Fibroblast of lung (primary cell): ENCODE results near the gene PDE4B. TPM values are rescaled to one million over a fixed set of nuclear protein-coding genes. Genes with fewer than 3 reads are reported as not detected.

ENCODE experiments used
- DNase-seq, 2 donors: peaks; one replicate each; pipeline versions ENCODE4 v3.0.0 to v3.0.0-alpha.2; 2010; ENCODE audit warnings: low read depth in 2 of 2
- H2AFZ ChIP-seq: 2 replicates; pipeline ENCODE4 v1.5.1; 2012; ENCODE audit warnings: low read length, control low read depth, inconsistent platforms
- H3K27ac ChIP-seq: 2 replicates; pipeline ENCODE4 v1.5.1; 2011; ENCODE audit warnings: low read length, control low read depth; ENCODE audit not compliant: insufficient read depth
- H3K27me3 ChIP-seq: 2 replicates; pipeline ENCODE4 v1.5.1; 2011; ENCODE audit warnings: mild to moderate bottlenecking, low read length; ENCODE audit not compliant: control insufficient read depth, insufficient read depth
- H3K36me3 ChIP-seq: 2 replicates; pipeline ENCODE4 v1.5.1; 2011; ENCODE audit warnings: low read length; ENCODE audit not compliant: control insufficient read depth, insufficient read depth
- H3K4me1 ChIP-seq: 2 replicates; pipeline ENCODE4 v1.5.1; 2011; ENCODE audit warnings: low read length; ENCODE audit not compliant: control insufficient read depth, insufficient read depth; ENCODE audit errors: extremely low read depth
- H3K4me2 ChIP-seq: 2 replicates; pipeline ENCODE4 v1.5.1; 2011; ENCODE audit warnings: low read length, control low read depth; ENCODE audit not compliant: insufficient read depth; ENCODE audit errors: extremely low read depth
- H3K4me3 ChIP-seq, 4 experiments: fragments of 200-600 bp in 1 of 4; sonication (generic) in 1 of 4; replicated peaks in 1 of 4; 2 replicates each; pipeline ENCODE4 v1.5.1; 2011 to 2016; ENCODE audit warnings: low read length in 4 of 4, low read depth in 3 of 4, mild to moderate bottlenecking in 3 of 4, control low read depth in 2 of 4, inconsistent platforms in 1 of 4, mixed read lengths in 1 of 4; ENCODE audit not compliant: insufficient read depth in 1 of 4; ENCODE audit errors: control extremely low read depth in 1 of 4
- H3K79me2 ChIP-seq: 2 replicates; pipeline ENCODE4 v1.5.1; 2012; ENCODE audit warnings: mild to moderate bottlenecking, low read length, inconsistent platforms; ENCODE audit not compliant: control insufficient read depth, insufficient read depth
- H3K9ac ChIP-seq: 2 replicates; pipeline ENCODE4 v1.5.1; 2011; ENCODE audit warnings: mild to moderate bottlenecking, low read length, control low read depth; ENCODE audit not compliant: insufficient read depth
- H3K9me3 ChIP-seq: 2 replicates; pipeline ENCODE4 v1.5.1; 2012; ENCODE audit warnings: low read depth, low read length; ENCODE audit not compliant: control insufficient read depth, insufficient read depth
- H4K20me1 ChIP-seq: 2 replicates; pipeline ENCODE4 v1.5.1; 2011; ENCODE audit warnings: low read length; ENCODE audit not compliant: control insufficient read depth, insufficient read depth; ENCODE audit errors: extremely low read depth
- EZH2 ChIP-seq: IDR thresholded peaks from 2 replicates; pipeline ENCODE4 v1.5.1; 2012; ENCODE audit warnings: low read length, control low read depth, mild to moderate bottlenecking; ENCODE audit errors: missing control alignments
- polyA plus RNA-seq, 2 donors: library from polyadenylated mRNA; depleted of rRNA in 1 of 2; stranded (reverse) in 1 of 2; unstranded in 1 of 2; fragments of >200 nt; gene quantifications; 2 replicates each; pipeline ENCODE4 v1.2.1, GENCODE V29; 2011 to 2012; ENCODE audit warnings: missing spikeins in 1 of 2
- total RNA-seq: library from RNA; depleted of rRNA; stranded (reverse); fragments of >200 nt; gene quantifications from 2 replicates; pipeline ENCODE4 v1.2.1, GENCODE V29; 2014
- TF ChIP-seq, protein P1 (sequence below), 2 donors: IDR thresholded peaks in 1 of 2; conservative IDR thresholded peaks in 1 of 2; 1 replicate in 1 of 2; 2 replicates in 1 of 2; pipeline ENCODE4 v1.5.1; 2011 to 2012; ENCODE audit warnings: low read length in 2 of 2, control low read depth in 1 of 2, inconsistent platforms in 1 of 2, low read depth in 1 of 2, mild to moderate bottlenecking in 1 of 2

PDE4B gene
- total and polyA plus RNA-seq, 2 donors (not counting 1 experiment from before 2014, with no cell fraction given): 3.7 to 19.8 TPM

DNA sequence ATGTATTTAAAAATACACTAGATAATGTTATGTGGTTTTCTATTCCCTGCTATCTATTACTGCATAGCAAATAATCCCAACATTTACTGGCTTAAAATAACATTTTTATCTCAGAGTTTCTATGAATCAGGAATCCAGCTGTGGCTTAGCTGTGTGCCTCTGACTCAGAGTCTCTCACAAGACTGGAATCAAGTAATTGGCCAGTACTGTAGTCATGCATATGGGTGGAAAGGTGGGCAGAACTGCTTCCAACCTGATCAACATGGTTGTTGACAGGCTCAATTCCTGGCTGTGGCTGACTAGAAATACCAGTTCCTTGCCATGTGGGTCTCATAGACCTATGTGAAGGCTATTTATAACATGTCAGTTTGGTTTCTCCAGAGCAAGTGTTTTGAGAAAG, 131.8 kb downstream of the PDE4B start:
- H3K27ac ChIP-seq: no peak overlapping the region
- no peak overlapping the region for H3K4me3 ChIP-seq
- peak; percentile 80 to 92 for DNase-seq
- no peak overlapping the region for H3K4me2 ChIP-seq
- H3K9ac ChIP-seq: no peak overlapping the region
- H3K79me2 ChIP-seq: no peaks in the 10 kb centered on the region
- no peaks in the 10 kb centered on the region for H3K27me3 ChIP-seq
- no peaks in the 10 kb centered on the region for H3K36me3 ChIP-seq
- TF ChIP-seq, protein P1, sequence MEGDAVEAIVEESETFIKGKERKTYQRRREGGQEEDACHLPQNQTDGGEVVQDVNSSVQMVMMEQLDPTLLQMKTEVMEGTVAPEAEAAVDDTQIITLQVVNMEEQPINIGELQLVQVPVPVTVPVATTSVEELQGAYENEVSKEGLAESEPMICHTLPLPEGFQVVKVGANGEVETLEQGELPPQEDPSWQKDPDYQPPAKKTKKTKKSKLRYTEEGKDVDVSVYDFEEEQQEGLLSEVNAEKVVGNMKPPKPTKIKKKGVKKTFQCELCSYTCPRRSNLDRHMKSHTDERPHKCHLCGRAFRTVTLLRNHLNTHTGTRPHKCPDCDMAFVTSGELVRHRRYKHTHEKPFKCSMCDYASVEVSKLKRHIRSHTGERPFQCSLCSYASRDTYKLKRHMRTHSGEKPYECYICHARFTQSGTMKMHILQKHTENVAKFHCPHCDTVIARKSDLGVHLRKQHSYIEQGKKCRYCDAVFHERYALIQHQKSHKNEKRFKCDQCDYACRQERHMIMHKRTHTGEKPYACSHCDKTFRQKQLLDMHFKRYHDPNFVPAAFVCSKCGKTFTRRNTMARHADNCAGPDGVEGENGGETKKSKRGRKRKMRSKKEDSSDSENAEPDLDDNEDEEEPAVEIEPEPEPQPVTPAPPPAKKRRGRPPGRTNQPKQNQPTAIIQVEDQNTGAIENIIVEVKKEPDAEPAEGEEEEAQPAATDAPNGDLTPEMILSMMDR (conservative IDR thresholded peaks at IDR 0.05 in 1 of 2, IDR thresholded peaks at IDR 0.05 in 1 of 2; ENCODE audit: low read depth in 1 of 2, low read length in 2 of 2): no peak
- TF ChIP-seq EZH2: no peak
- H4K20me1 ChIP-seq: no peaks in the 10 kb centered on the region
- H2AFZ ChIP-seq: no peak overlapping the region
- no peaks in the 10 kb centered on the region for H3K4me1 ChIP-seq
- no peaks in the 10 kb centered on the region for H3K9me3 ChIP-seq

DNA sequence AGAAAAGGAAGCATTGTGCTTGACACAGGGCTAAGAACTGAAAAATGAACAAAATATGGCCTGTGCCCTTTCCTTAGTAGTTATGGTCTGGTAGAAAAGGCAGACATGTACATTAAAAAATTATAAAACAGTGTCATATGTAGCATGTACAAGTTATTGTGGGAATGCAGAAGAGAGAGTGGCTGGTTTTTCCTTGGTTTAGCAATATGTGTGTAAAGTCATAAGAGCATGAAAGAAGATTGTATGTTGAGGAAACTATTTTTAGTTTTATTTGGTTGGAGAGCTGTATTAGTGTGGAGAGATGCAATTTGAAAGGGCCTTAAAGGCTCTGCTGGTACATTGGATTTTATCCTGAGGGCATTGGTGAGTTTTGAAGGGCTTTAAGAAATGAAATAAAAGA, 145.8 kb downstream of the PDE4B start:
- no peak overlapping the region for H2AFZ ChIP-seq
- no peaks in the 10 kb centered on the region for H4K20me1 ChIP-seq

DNA sequence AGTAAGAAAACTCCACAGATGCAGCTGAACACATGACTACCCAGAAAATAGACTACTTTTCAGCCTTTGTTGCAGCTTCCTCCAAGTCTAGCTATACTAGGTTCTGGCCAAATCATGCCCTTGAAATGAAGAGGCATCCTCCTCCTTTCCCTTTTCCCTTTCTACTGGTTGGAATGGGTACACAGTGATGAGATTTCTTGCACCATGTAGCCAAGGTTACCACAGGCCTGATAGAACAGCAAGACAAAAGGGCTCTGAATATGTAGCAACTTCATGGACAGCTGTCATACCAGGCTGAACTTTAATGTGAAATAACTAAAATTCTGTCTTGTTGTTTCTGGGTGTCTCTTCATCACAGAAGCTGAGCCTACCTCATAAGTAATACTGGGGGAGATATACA, 146.5 kb downstream of the PDE4B start:
- H3K4me1 ChIP-seq: no peaks in the 10 kb centered on the region
- no peaks in the 10 kb centered on the region for H3K9me3 ChIP-seq
- no peaks in the 10 kb centered on the region for H3K79me2 ChIP-seq
- no peak overlapping the region for H3K27ac ChIP-seq
- no peaks in the 10 kb centered on the region for H4K20me1 ChIP-seq
- no peak for TF ChIP-seq EZH2
- TF ChIP-seq, protein P1 (conservative IDR thresholded peaks at IDR 0.05 in 1 of 2, IDR thresholded peaks at IDR 0.05 in 1 of 2; ENCODE audit: low read depth in 1 of 2, low read length in 2 of 2): no peak
- no peak for DNase-seq
- H3K4me3 ChIP-seq: no peak overlapping the region
- H2AFZ ChIP-seq: no peak overlapping the region
- no peaks in the 10 kb centered on the region for H3K27me3 ChIP-seq
- no peaks in the 10 kb centered on the region for H3K36me3 ChIP-seq
- H3K9ac ChIP-seq: no peak overlapping the region
- H3K4me2 ChIP-seq: no peak overlapping the region

More for the DNA sequence above, 145.8 kb downstream of the PDE4B start:
- Histone ChIP-seq H3K27ac (no peak overlapping the region), H3K4me3 (no peak overlapping the region), H3K4me2 (no peak overlapping the region), H3K36me3 (no peaks in the 10 kb centered on the region), H3K9me3 (no peaks in the 10 kb centered on the region), H3K9ac (no peak overlapping the region), H3K27me3 (no peaks in the 10 kb centered on the region), H3K79me2 (no peaks in the 10 kb centered on the region), H3K4me1 (no peaks in the 10 kb centered on the region)
- no peak for DNase-seq
- TF ChIP-seq EZH2: no peak
- TF ChIP-seq, protein P1 (conservative IDR thresholded peaks at IDR 0.05 in 1 of 2, IDR thresholded peaks at IDR 0.05 in 1 of 2; ENCODE audit: low read depth in 1 of 2, low read length in 2 of 2): no peak
